ENCODE results near the gene HDHD3. TPM values are rescaled to one million over a fixed set of nuclear protein-coding genes. Genes with fewer than 3 reads are reported as not detected.

The HDHD3 gene
- polyA plus RNA-seq, 1 donor (not counting 4 experiments of a cell fraction or from before 2014, with no cell fraction given), result 14.7 TPM

DNA sequence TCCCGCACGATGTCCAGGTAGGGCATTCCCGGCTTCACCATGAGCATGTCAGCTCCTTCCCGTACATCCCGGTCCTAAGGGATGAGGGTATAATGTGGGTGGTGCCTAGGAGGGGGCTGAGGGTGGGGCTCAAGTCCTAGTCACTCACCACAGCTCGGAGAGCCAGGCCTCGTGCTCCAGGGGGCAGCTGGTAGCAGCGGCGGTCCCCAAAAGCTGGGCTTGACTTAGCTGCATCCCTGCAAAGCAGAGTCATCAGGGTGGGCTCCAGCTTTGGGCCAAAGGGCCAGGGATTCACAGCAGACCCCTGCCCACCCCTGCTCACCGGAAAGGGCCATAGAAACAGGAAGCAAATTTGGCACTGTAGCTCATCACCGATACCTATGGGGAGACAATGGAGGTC is 12.7 kb upstream of the HDHD3 start:
- Histone ChIP-seq H3K79me2 (ENCODE audit: control insufficient read depth, insufficient read depth, low read length) (no peaks in the 10 kb centered on the region), H2AFZ (ENCODE audit: control insufficient read depth, low read length) (no peak overlapping the region), H3K4me3 (ENCODE audit: control insufficient read depth in 2 of 3, extremely low read depth in 1 of 3, insufficient read depth in 2 of 3, low read depth in 1 of 3, low read length in 3 of 3) (no peak overlapping the region), H3K27ac (ENCODE audit: control insufficient read depth, insufficient read depth, low read length) (no peak overlapping the region), H3K4me1 (ENCODE audit: control insufficient read depth, extremely low read depth, insufficient read depth, low read length) (no peaks in the 10 kb centered on the region), H3K9me3 (ENCODE audit: control insufficient read depth, low read depth, low read length) (no peaks in the 10 kb centered on the region), H4K20me1 (ENCODE audit: control insufficient read depth, extremely low read depth, insufficient read depth, low read length) (no peaks in the 10 kb centered on the region), H3K9ac (ENCODE audit: control insufficient read depth, extremely low read depth, insufficient read depth, low read length) (no peak overlapping the region), H3K4me2 (ENCODE audit: control insufficient read depth, extremely low read depth, insufficient read depth, low read depth, low read length) (no peak overlapping the region), H3K27me3 (ENCODE audit: control insufficient read depth, extremely low read depth, insufficient read depth, low read length) (no peaks in the 10 kb centered on the region), H3K36me3 (ENCODE audit: control insufficient read depth in 2 of 2, extremely low read depth in 1 of 2, insufficient read depth in 2 of 2, low read length in 2 of 2) (peaks cover 3 to 21% of the 10 kb centered on the region in 2 experiments), H3K9me1 (ENCODE audit: control insufficient read depth, extremely low read depth, insufficient read depth, low read length) (no peaks in the 10 kb centered on the region)
- TF ChIP-seq EZH2 (IDR thresholded peaks at IDR 0.05; ENCODE audit: low read length) (no peak), CTCF (optimal IDR thresholded peaks at IDR 0.05 in 1 of 3, IDR thresholded peaks at IDR 0.05 in 1 of 3, conservative IDR thresholded peaks at IDR 0.05 in 1 of 3; ENCODE audit: extremely low read depth in 1 of 3, insufficient read depth in 2 of 3, low read length in 3 of 3) (no peak)
- FAIRE-seq (no peak), DNase-seq (ENCODE audit: low read depth, low spot score) (no peak)
- dilution Hi-C loops (cut with MboI; ENCODE audit: extremely low pct_ligation_motif_present, low sequenced_read_pairs), result no loop called here

- Histone ChIP-seq H3K79me2 (ENCODE audit: control insufficient read depth, insufficient read depth, low read length) (no peaks in the 10 kb centered on the region), H3K4me1 (ENCODE audit: control insufficient read depth, extremely low read depth, insufficient read depth, low read length) (no peaks in the 10 kb centered on the region), H3K4me2 (ENCODE audit: control insufficient read depth, extremely low read depth, insufficient read depth, low read depth, low read length) (no peak overlapping the region), H3K27me3 (ENCODE audit: control insufficient read depth, extremely low read depth, insufficient read depth, low read length) (no peaks in the 10 kb centered on the region), H3K36me3 (ENCODE audit: control insufficient read depth in 2 of 2, extremely low read depth in 1 of 2, insufficient read depth in 2 of 2, low read length in 2 of 2) (peaks cover 3 to 21% of the 10 kb centered on the region in 2 experiments), H4K20me1 (ENCODE audit: control insufficient read depth, extremely low read depth, insufficient read depth, low read length) (no peaks in the 10 kb centered on the region), H3K9ac (ENCODE audit: control insufficient read depth, extremely low read depth, insufficient read depth, low read length) (no peak overlapping the region), H2AFZ (ENCODE audit: control insufficient read depth, low read length) (no peak overlapping the region), H3K9me3 (ENCODE audit: control insufficient read depth, low read depth, low read length) (no peaks in the 10 kb centered on the region), H3K27ac (ENCODE audit: control insufficient read depth, insufficient read depth, low read length) (no peak overlapping the region), H3K4me3 (ENCODE audit: control insufficient read depth in 2 of 3, extremely low read depth in 1 of 3, insufficient read depth in 2 of 3, low read depth in 1 of 3, low read length in 3 of 3) (no peak overlapping the region), H3K9me1 (ENCODE audit: control insufficient read depth, extremely low read depth, insufficient read depth, low read length) (no peaks in the 10 kb centered on the region)
- FAIRE-seq, result no peak
- DNase-seq (ENCODE audit: low read depth, low spot score), result no peak
- dilution Hi-C loops (cut with MboI; ENCODE audit: extremely low pct_ligation_motif_present, low sequenced_read_pairs), result no loop called here
- TF ChIP-seq CTCF (optimal IDR thresholded peaks at IDR 0.05 in 1 of 3, IDR thresholded peaks at IDR 0.05 in 1 of 3, conservative IDR thresholded peaks at IDR 0.05 in 1 of 3; ENCODE audit: extremely low read depth in 1 of 3, insufficient read depth in 2 of 3, low read length in 3 of 3) (no peak), EZH2 (IDR thresholded peaks at IDR 0.05; ENCODE audit: low read length) (no peak)
Observed at GRCh38 chr9:113388833-113389232, 12.0 kb upstream of the HDHD3 start.
